ENCODE results near the gene RBM25. TPM values are rescaled to one million over a fixed set of nuclear protein-coding genes. Genes with fewer than 3 reads are reported as not detected.

Gene RBM25
- total RNA-seq, 1 donor from 2014 or later: 53.2 TPM

GRCh38 chr14:73047808-73048207 lies 10.5 kb upstream of the RBM25 start:
- no peak overlapping the region for H3K4me3 Mint-ChIP-seq (ENCODE audit: unreplicated experiment)
- no peaks in the 10 kb centered on the region for H3K4me1 Mint-ChIP-seq (ENCODE audit: low read depth)
- H3K27me3 Mint-ChIP-seq (ENCODE audit: low read depth): no peaks in the 10 kb centered on the region
- H3K9me3 Mint-ChIP-seq (ENCODE audit: low read depth): no peaks in the 10 kb centered on the region
- no peaks in the 10 kb centered on the region for H3K36me3 Mint-ChIP-seq (ENCODE audit: low read depth)
- no peak for DNase-seq (ENCODE audit: low spot score)
- no peak overlapping the region for H3K27ac Mint-ChIP-seq (ENCODE audit: unreplicated experiment)
- TF ChIP-seq, protein P1, sequence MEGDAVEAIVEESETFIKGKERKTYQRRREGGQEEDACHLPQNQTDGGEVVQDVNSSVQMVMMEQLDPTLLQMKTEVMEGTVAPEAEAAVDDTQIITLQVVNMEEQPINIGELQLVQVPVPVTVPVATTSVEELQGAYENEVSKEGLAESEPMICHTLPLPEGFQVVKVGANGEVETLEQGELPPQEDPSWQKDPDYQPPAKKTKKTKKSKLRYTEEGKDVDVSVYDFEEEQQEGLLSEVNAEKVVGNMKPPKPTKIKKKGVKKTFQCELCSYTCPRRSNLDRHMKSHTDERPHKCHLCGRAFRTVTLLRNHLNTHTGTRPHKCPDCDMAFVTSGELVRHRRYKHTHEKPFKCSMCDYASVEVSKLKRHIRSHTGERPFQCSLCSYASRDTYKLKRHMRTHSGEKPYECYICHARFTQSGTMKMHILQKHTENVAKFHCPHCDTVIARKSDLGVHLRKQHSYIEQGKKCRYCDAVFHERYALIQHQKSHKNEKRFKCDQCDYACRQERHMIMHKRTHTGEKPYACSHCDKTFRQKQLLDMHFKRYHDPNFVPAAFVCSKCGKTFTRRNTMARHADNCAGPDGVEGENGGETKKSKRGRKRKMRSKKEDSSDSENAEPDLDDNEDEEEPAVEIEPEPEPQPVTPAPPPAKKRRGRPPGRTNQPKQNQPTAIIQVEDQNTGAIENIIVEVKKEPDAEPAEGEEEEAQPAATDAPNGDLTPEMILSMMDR (IDR thresholded peaks at IDR 0.05): no peak

DNA sequence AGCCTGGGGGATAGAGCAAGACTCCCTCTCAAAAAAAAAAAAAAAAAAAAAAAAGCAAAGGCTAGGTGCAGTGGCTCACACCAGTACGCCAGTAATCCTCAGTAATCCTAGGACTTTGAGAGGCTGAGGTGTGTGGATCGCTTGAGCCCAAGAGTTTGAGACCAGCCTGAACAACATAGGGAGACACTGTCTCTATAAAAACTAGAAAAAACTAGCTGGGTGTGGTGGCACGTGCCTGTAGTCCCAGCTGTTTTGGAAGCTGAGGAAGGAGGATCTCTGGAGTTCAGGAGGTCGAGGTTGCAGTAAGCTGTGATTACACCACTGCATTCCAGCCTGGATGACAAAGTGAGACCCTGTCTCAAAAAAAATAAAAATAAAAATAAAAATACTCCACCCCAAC lies 8.9 kb upstream of the RBM25 start:
- TF ChIP-seq, protein P1 (IDR thresholded peaks at IDR 0.05): no peak
- Mint-ChIP-seq H3K36me3 (ENCODE audit: low read depth) (no peaks in the 10 kb centered on the region), H3K27ac (ENCODE audit: unreplicated experiment) (no peak overlapping the region), H3K4me3 (ENCODE audit: unreplicated experiment) (no peak overlapping the region), H3K4me1 (ENCODE audit: low read depth) (no peaks in the 10 kb centered on the region), H3K9me3 (ENCODE audit: low read depth) (no peaks in the 10 kb centered on the region), H3K27me3 (ENCODE audit: low read depth) (no peaks in the 10 kb centered on the region)
- no peak for DNase-seq (ENCODE audit: low spot score)

- Mint-ChIP-seq H3K4me3 (ENCODE audit: unreplicated experiment) (no peak overlapping the region), H3K4me1 (ENCODE audit: low read depth) (peaks cover 11% of the 10 kb centered on the region), H3K27ac (ENCODE audit: unreplicated experiment) (no peak overlapping the region), H3K27me3 (ENCODE audit: low read depth) (no peaks in the 10 kb centered on the region), H3K36me3 (ENCODE audit: low read depth) (no peaks in the 10 kb centered on the region), H3K9me3 (ENCODE audit: low read depth) (no peaks in the 10 kb centered on the region)
- TF ChIP-seq, protein P1 (IDR thresholded peaks at IDR 0.05): no peak
- DNase-seq (ENCODE audit: low spot score): no peak
Measured at GRCh38 chr14:73055251-73055650, 3.1 kb upstream of the RBM25 start.

GRCh38 chr14:73057944-73058223 lies 450 bp upstream of the RBM25 start:
- Mint-ChIP-seq H3K4me3 (ENCODE audit: unreplicated experiment) (no peak overlapping the region), H3K9me3 (ENCODE audit: low read depth) (no peaks in the 10 kb centered on the region), H3K27ac (ENCODE audit: unreplicated experiment) (no peak overlapping the region)

GRCh38 chr14:73058922-73059673 lies 764 bp downstream of the RBM25 start:
- TF ChIP-seq, protein P1 (IDR thresholded peaks at IDR 0.05): no peak
- Mint-ChIP-seq H3K9me3 (ENCODE audit: low read depth) (no peaks in the 10 kb centered on the region), H3K27me3 (ENCODE audit: low read depth) (no peaks in the 10 kb centered on the region), H3K4me1 (ENCODE audit: low read depth) (peaks cover 39% of the 10 kb centered on the region), H3K27ac (ENCODE audit: unreplicated experiment) (no peak overlapping the region), H3K36me3 (ENCODE audit: low read depth) (no peaks in the 10 kb centered on the region), H3K4me3 (ENCODE audit: unreplicated experiment) (no peak overlapping the region)
- DNase-seq (ENCODE audit: low spot score): no peak

More at GRCh38 chr14:73057944-73058223, 450 bp upstream of the RBM25 start:
- H3K27me3 Mint-ChIP-seq (ENCODE audit: low read depth): no peaks in the 10 kb centered on the region
- H3K4me1 Mint-ChIP-seq (ENCODE audit: low read depth): peaks cover 32% of the 10 kb centered on the region
- no peaks in the 10 kb centered on the region for H3K36me3 Mint-ChIP-seq (ENCODE audit: low read depth)
- no peak for DNase-seq (ENCODE audit: low spot score)
- TF ChIP-seq, protein P1 (IDR thresholded peaks at IDR 0.05): no peak
